ENCODE measurements around the gene RILPL1. TPM values are rescaled to one million over a fixed set of nuclear protein-coding genes. Genes with fewer than 3 reads are reported as not detected.
"Not testable (repeated sequence)": the region's sequence is repeated elsewhere in the genome, so short reads cannot be mapped to it uniquely, and the experiment has no call there.

Gene RILPL1
- total RNA-seq, 2 experiments from 2014 or later = 1.8 to 2.0 TPM

- peaks cover 29% of the 10 kb centered on the region for H3K4me1 Mint-ChIP-seq
- H3K9me3 Mint-ChIP-seq, H3K27ac Mint-ChIP-seq, H3K4me3 Mint-ChIP-seq, DNase-seq, POLR2A ChIA-PET, H3K27me3 Mint-ChIP-seq: not testable (repeated sequence)
- peaks cover 53% of the 10 kb centered on the region for H3K36me3 Mint-ChIP-seq (ENCODE audit: low read depth)
- CTCF ChIA-PET = interaction anchor here (0.6 kb wide), 1 partner anchor 120 kb away, joined by 5 read pairs; no protein-coding TSS in a partner anchor
Measured at GRCh38 chr12:123463174-123463573, 70.3 kb downstream of the RILPL1 start.

- DNase-seq = peak; percentile 86
- Mint-ChIP-seq H3K27me3 (no peaks in the 10 kb centered on the region), H3K9me3 (no peaks in the 10 kb centered on the region), H3K36me3 (ENCODE audit: low read depth) (peaks cover 30% of the 10 kb centered on the region), H3K27ac (peak within 1 kb of the TSS; percentile 99), H3K4me1 (peaks cover 23% of the 10 kb centered on the region), H3K4me3 (peak within 1 kb of the TSS; percentile 94)
- POLR2A ChIA-PET = interaction anchor here (0.7 to 4.4 kb wide), 25 partner anchors 9 to 484 kb away, joined by 3 to 48 read pairs (median 4); partner anchors contain the start of genes DDX55, KMT5A, MPHOSPH9 and MTRFR
- CTCF ChIA-PET = interaction anchor here (0.8 to 2.1 kb wide), 5 partner anchors 9 to 93 kb away, joined by 3 to 8 read pairs (median 5); partner anchors contain the start of gene KMT5A
Measured at GRCh38 chr12:123457980-123458779, 75.3 kb downstream of the RILPL1 start, which contains the start of gene SNRNP35. TSS of gene SNRNP35 (plus strand) at chr12:123458139. CDS start at chr12:123465541, 7,402 bp downstream.

- POLR2A ChIA-PET = no interaction called here
- CTCF ChIA-PET = no interaction called here
- Mint-ChIP-seq H3K27me3 (no peaks in the 10 kb centered on the region), H3K9me3 (no peaks in the 10 kb centered on the region), H3K36me3 (ENCODE audit: low read depth) (peaks cover 2% of the 10 kb centered on the region), H3K4me3 (no peak overlapping the region), H3K4me1 (peaks cover 20% of the 10 kb centered on the region), H3K27ac (no peak overlapping the region)
- no peak for DNase-seq
Measured at GRCh38 chr12:123453165-123453564, 80.4 kb downstream of the RILPL1 start.

GRCh38 chr12:123452276-123452550, 81.3 kb downstream of the RILPL1 start:
- CTCF ChIA-PET = interaction anchor here (0.6 to 1.0 kb wide), 4 partner anchors 12 to 216 kb away, joined by 3 read pairs; partner anchors contain the start of genes RILPL2 and SBNO1
- not testable (repeated sequence) for H3K27ac Mint-ChIP-seq; H3K9me3 Mint-ChIP-seq; H3K36me3 Mint-ChIP-seq (ENCODE audit: low read depth); H3K4me3 Mint-ChIP-seq; H3K27me3 Mint-ChIP-seq; DNase-seq
- POLR2A ChIA-PET = interaction anchor here (0.8 to 5.6 kb wide), 4 partner anchors 9 to 150 kb away, joined by 3 to 58 read pairs (median 4); partner anchors contain the start of genes DDX55 and RILPL2
- peaks cover 24% of the 10 kb centered on the region for H3K4me1 Mint-ChIP-seq

GRCh38 chr12:123450636-123451035, 82.9 kb downstream of the RILPL1 start:
- CTCF ChIA-PET = interaction anchor here (0.7 kb wide), 1 partner anchor 14 kb away, joined by 4 read pairs; the partner anchor contains the start of gene RILPL2
- Mint-ChIP-seq H3K9me3 (no peaks in the 10 kb centered on the region), H3K36me3 (ENCODE audit: low read depth) (no peaks in the 10 kb centered on the region), H3K4me3 (no peak overlapping the region), H3K4me1 (peaks cover 33% of the 10 kb centered on the region), H3K27ac (no peak overlapping the region), H3K27me3 (no peaks in the 10 kb centered on the region)
- no peak for DNase-seq
- POLR2A ChIA-PET = interaction anchor here (3.7 to 5.6 kb wide), 2 partner anchors 8 to 17 kb away, joined by 46 to 58 read pairs; partner anchors contain the start of genes RILPL2 and SNRNP35

- Mint-ChIP-seq H3K27ac (peak overlapping the region; percentile 95), H3K9me3 (no peaks in the 10 kb centered on the region), H3K4me1 (peaks cover 37% of the 10 kb centered on the region), H3K27me3 (no peaks in the 10 kb centered on the region), H3K4me3 (no peak overlapping the region), H3K36me3 (ENCODE audit: low read depth) (no peaks in the 10 kb centered on the region)
- no peak for DNase-seq
- CTCF ChIA-PET = interaction anchor here (1.7 to 2.2 kb wide), 2 partner anchors 8 to 84 kb away, joined by 8 to 9 read pairs; partner anchors contain the start of genes SBNO1 and SNRNP35
- POLR2A ChIA-PET = interaction anchor here (2.2 to 5.6 kb wide), 3 partner anchors 9 to 16 kb away, joined by 8 to 58 read pairs (median 46); partner anchors contain the start of genes RILPL2 and SNRNP35
Measured at GRCh38 chr12:123449856-123450255, 83.7 kb downstream of the RILPL1 start.

- Mint-ChIP-seq H3K27ac (peak overlapping the region; percentile 95), H3K4me3 (peak overlapping the region; percentile 35), H3K27me3 (no peaks in the 10 kb centered on the region), H3K4me1 (peaks cover 37% of the 10 kb centered on the region), H3K36me3 (ENCODE audit: low read depth) (no peaks in the 10 kb centered on the region), H3K9me3 (no peaks in the 10 kb centered on the region)
- ChIA-PET POLR2A (interaction anchor here (1.1 to 5.6 kb wide), 8 partner anchors 9 to 84 kb away, joined by 3 to 58 read pairs (median 9); partner anchors contain the start of genes KMT5A, RILPL2, SBNO1 and SNRNP35), CTCF (interaction anchor here (0.8 to 2.2 kb wide), 7 partner anchors 9 to 132 kb away, joined by 3 to 9 read pairs (median 4); partner anchors contain the start of genes KMT5A, SBNO1 and SNRNP35)
- no peak for DNase-seq
Measured at GRCh38 chr12:123449249-123449733, 84.2 kb downstream of the RILPL1 start.

GRCh38 chr12:123446333-123446713, 87.2 kb downstream of the RILPL1 start:
- no peaks in the 10 kb centered on the region for H3K36me3 Mint-ChIP-seq (ENCODE audit: low read depth)
- no peak for DNase-seq
- CTCF ChIA-PET = no interaction called here
- H3K4me1 Mint-ChIP-seq = peaks cover 44% of the 10 kb centered on the region
- no peaks in the 10 kb centered on the region for H3K9me3 Mint-ChIP-seq
- H3K4me3 Mint-ChIP-seq = no peak overlapping the region
- no peaks in the 10 kb centered on the region for H3K27me3 Mint-ChIP-seq
- POLR2A ChIA-PET = interaction anchor here (0.6 to 1.6 kb wide), 6 partner anchors 10 to 213 kb away, joined by 3 to 16 read pairs (median 4); partner anchors contain the start of genes MPHOSPH9, MTRFR, RILPL2 and SNRNP35
- peak overlapping the region; percentile 65 for H3K27ac Mint-ChIP-seq

GRCh38 chr12:123445388-123446332, 87.9 kb downstream of the RILPL1 start:
- Mint-ChIP-seq H3K36me3 (ENCODE audit: low read depth) (no peaks in the 10 kb centered on the region), H3K27ac (peak overlapping the region; percentile 65), H3K9me3 (no peaks in the 10 kb centered on the region), H3K4me3 (no peak overlapping the region), H3K4me1 (peaks cover 41% of the 10 kb centered on the region), H3K27me3 (no peaks in the 10 kb centered on the region)
- ChIA-PET POLR2A (interaction anchor here (0.6 to 1.6 kb wide), 7 partner anchors 10 to 212 kb away, joined by 3 to 16 read pairs (median 4); partner anchors contain the start of genes MPHOSPH9, MTRFR, RILPL2 and SNRNP35), CTCF (no interaction called here)
- DNase-seq = no peak

GRCh38 chr12:123444092-123445026, 89.2 kb downstream of the RILPL1 start:
- no peak overlapping the region for H3K27ac Mint-ChIP-seq
- DNase-seq = no peak
- H3K27me3 Mint-ChIP-seq = no peaks in the 10 kb centered on the region
- no peak overlapping the region for H3K4me3 Mint-ChIP-seq
- no peaks in the 10 kb centered on the region for H3K36me3 Mint-ChIP-seq (ENCODE audit: low read depth)
- peaks cover 38% of the 10 kb centered on the region for H3K4me1 Mint-ChIP-seq
- ChIA-PET CTCF (no interaction called here), POLR2A (interaction anchor here (0.9 to 1.6 kb wide), 4 partner anchors 8 to 17 kb away, joined by 3 to 4 read pairs (median 3); partner anchors contain the start of genes RILPL2 and SNRNP35)
- no peaks in the 10 kb centered on the region for H3K9me3 Mint-ChIP-seq

- ChIA-PET POLR2A (interaction anchor here (0.6 to 1.4 kb wide), 3 partner anchors 9 to 1365 kb away, joined by 3 to 4 read pairs (median 3); no protein-coding TSS in a partner anchor), CTCF (no interaction called here)
- Mint-ChIP-seq H3K27me3 (no peaks in the 10 kb centered on the region), H3K4me3 (no peak overlapping the region), H3K27ac (no peak overlapping the region), H3K4me1 (peaks cover 26% of the 10 kb centered on the region), H3K9me3 (no peaks in the 10 kb centered on the region), H3K36me3 (ENCODE audit: low read depth) (no peaks in the 10 kb centered on the region)
- DNase-seq = no peak
Measured at GRCh38 chr12:123442774-123443173, 90.7 kb downstream of the RILPL1 start.

Data from activated CD4-positive, alpha-beta memory T cell treated with anti-CD3 and anti-CD28 coated beads, Interleukin-2, amount 10 ng/mL, durations not matched to agents 7 days and 5 days (primary cell).